NCI-H2029 (cell line): Measurements from ENCODE around the gene LRRC17.

Experiments used
- DNase-seq: peaks from one replicate; lab custom pipeline; 2025; lab: John Stamatoyannopoulos, UW

Gene LRRC17

GRCh38 chr7:102912742-102913141 is at the start of gene LRRC17:
Gene LRRC17 (plus strand): TSS chr7:102913000. CDS start chr7:102933914, 20,914 bp downstream.
- DNase-seq = peak; percentile 78

- no peak for DNase-seq
Measured at GRCh38 chr7:102864958-102865357, 47.8 kb upstream of the LRRC17 start.

- no peak for DNase-seq
Measured at GRCh38 chr7:102866535-102867215, 46.1 kb upstream of the LRRC17 start.

- DNase-seq = no peak
Measured at GRCh38 chr7:102869195-102869594, 43.6 kb upstream of the LRRC17 start.

GRCh38 chr7:102872460-102872859 is 40.3 kb upstream of the LRRC17 start:
- DNase-seq = no peak

- DNase-seq = no peak
Measured at GRCh38 chr7:102873470-102874165, 39.2 kb upstream of the LRRC17 start.

GRCh38 chr7:102874166-102874829 is 38.5 kb upstream of the LRRC17 start:
- no peak for DNase-seq

GRCh38 chr7:102874966-102875365 is 37.8 kb upstream of the LRRC17 start:
- no peak for DNase-seq

GRCh38 chr7:102875700-102876295 is 37.0 kb upstream of the LRRC17 start:
- no peak for DNase-seq

- no peak for DNase-seq
Measured at GRCh38 chr7:102883098-102883860, 29.5 kb upstream of the LRRC17 start.

GRCh38 chr7:102888561-102889233 is 24.1 kb upstream of the LRRC17 start:
- DNase-seq = no peak

- no peak for DNase-seq
Measured at GRCh38 chr7:102889851-102890250, 22.9 kb upstream of the LRRC17 start.

- no peak for DNase-seq
Measured at GRCh38 chr7:102890292-102890970, 22.4 kb upstream of the LRRC17 start.

GRCh38 chr7:102890971-102891692 is 21.7 kb upstream of the LRRC17 start:
- no peak for DNase-seq

GRCh38 chr7:102891693-102892261 is 21.0 kb upstream of the LRRC17 start:
- DNase-seq = no peak

GRCh38 chr7:102892631-102893278 is 20.0 kb upstream of the LRRC17 start:
- no peak for DNase-seq

GRCh38 chr7:102895602-102896001 is 17.2 kb upstream of the LRRC17 start:
- DNase-seq = no peak

- DNase-seq = no peak
Measured at GRCh38 chr7:102896585-102896984, 16.2 kb upstream of the LRRC17 start.

- no peak for DNase-seq
Measured at GRCh38 chr7:102897211-102897631, 15.6 kb upstream of the LRRC17 start.
